HCT116 (cell line): ENCODE data around the gene BMPER. TPM values are rescaled to one million over a fixed set of nuclear protein-coding genes. Genes with fewer than 3 reads are reported as not detected.

ENCODE experiments used
- ATAC-seq: fragments of 200-7000 bp; cut with Tn5 transposase; 2 replicates; pipeline ENCODE4 v1.9.1; 2020; ENCODE audit warnings: mild to moderate bottlenecking, moderate library complexity
- BruUV-seq: library from RNA; stranded (reverse); fragments of 400-500 nt; replicated peaks from 2 replicates; lab custom pipeline; 2021; lab: Mats Ljungman, UMichigan
- CTCF ChIA-PET: fragments of 300-600 bp; sonication (Branson Sonifier 250); formaldehyde crosslinking; loops from one replicate; lab custom pipeline; 2021; ENCODE audit warnings: antibody characterized with exemption; lab: Charles Lee
- POLR2A ChIA-PET: fragments of 300-600, 350-600 bp; sonication (Branson Sonifier 250); formaldehyde crosslinking; loops from one replicate; lab custom pipeline; 2021; ENCODE audit warnings: antibody characterized with exemption; lab: Charles Lee
- RAD21 ChIA-PET, 2 experiments: fragments of 300-600 bp; sonication (Branson Sonifier 250); formaldehyde crosslinking; loops; one replicate each; lab custom pipeline; 2023; ENCODE audit warnings: low total read pairs in 2 of 2; ENCODE audit not compliant: uncharacterized antibody in 2 of 2, unreplicated experiment in 2 of 2, low non-redundant PET in 1 of 2; lab: Charles Lee
- DNase-seq: peaks from one replicate; pipeline ENCODE4 v3.0.0-alpha.2; 2010; ENCODE audit warnings: low read depth, low spot score
- H2AFZ ChIP-seq: fragments of 200-600 bp; shearing (Covaris generic), sonication (generic); 2 replicates; pipeline ENCODE4 v1.6.1; 2017; ENCODE audit warnings: low read depth, mixed run types, mixed read lengths, antibody characterized with exemption, low read length; ENCODE audit not compliant: poor library complexity, severe bottlenecking
- H3K27ac ChIP-seq: 2 replicates; pipeline ENCODE4 v1.5.1; 2012; ENCODE audit warnings: low read depth, low read length
- H3K27me3 ChIP-seq: fragments of 200-600 bp; sonication (generic); 2 replicates; pipeline ENCODE4 v1.6.1; 2016; ENCODE audit warnings: mixed run types, low read length, mixed read lengths; ENCODE audit not compliant: insufficient read depth
- H3K36me3 ChIP-seq, 2 experiments: fragments of 200-500 bp in 1 of 2; fragments of 200-600 bp in 1 of 2; sonication (Bioruptor generic) in 1 of 2; sonication (generic) in 1 of 2; 2 replicates each; pipeline versions ENCODE4 v1.5.1 to v1.6.1; 2014 to 2016; ENCODE audit warnings: low read length in 2 of 2, inconsistent platforms in 1 of 2, mixed read lengths in 1 of 2, mixed run types in 1 of 2; ENCODE audit not compliant: insufficient read depth in 2 of 2, control insufficient read depth in 1 of 2
- H3K4me1 ChIP-seq, 2 experiments: fragments of 200-600 bp in 1 of 2; sonication (generic) in 1 of 2; 2 replicates each; pipeline versions ENCODE4 v1.5.1 to v1.6.1; 2012 to 2017; ENCODE audit warnings: low read length in 2 of 2, inconsistent platforms in 1 of 2, mild to moderate bottlenecking in 1 of 2, mixed read lengths in 1 of 2, mixed run types in 1 of 2, moderate library complexity in 1 of 2; ENCODE audit not compliant: insufficient read depth in 2 of 2, control insufficient read depth in 1 of 2
- H3K4me2 ChIP-seq: fragments of 200-600 bp; sonication (generic); 2 replicates; pipeline ENCODE4 v1.6.1; 2017; ENCODE audit warnings: mixed run types, low read length, mixed read lengths
- H3K4me3 ChIP-seq, 2 experiments: fragments of 200-600 bp in 1 of 2; sonication (generic) in 1 of 2; replicated peaks in 1 of 2; 2 replicates each; pipeline ENCODE4 v1.5.1; 2011 to 2016; ENCODE audit warnings: low read length in 2 of 2, control low read depth in 1 of 2, low read depth in 1 of 2, mild to moderate bottlenecking in 1 of 2, mixed read lengths in 1 of 2, mixed run types in 1 of 2
- H3K79me2 ChIP-seq: fragments of 200-600 bp; sonication (generic); 2 replicates; pipeline ENCODE4 v1.6.1; 2017; ENCODE audit warnings: mild to moderate bottlenecking, mixed run types, low read length, moderate library complexity, mixed read lengths; ENCODE audit not compliant: insufficient read depth
- H3K9ac ChIP-seq: fragments of 200-600 bp; sonication (generic); 2 replicates; pipeline ENCODE4 v1.6.1; 2016; ENCODE audit warnings: low read length, mixed read lengths
- H3K9me2 ChIP-seq: fragments of 200-600 bp; sonication (generic), shearing (Covaris generic); 2 replicates; pipeline ENCODE4 v1.6.1; 2017; ENCODE audit warnings: mixed run types, mild to moderate bottlenecking, moderate library complexity; ENCODE audit not compliant: insufficient read depth
- H3K9me3 ChIP-seq, 2 experiments: fragments of 200-500 bp in 1 of 2; fragments of 200-600 bp in 1 of 2; sonication (Bioruptor generic) in 1 of 2; sonication (generic) in 1 of 2; 2 replicates each; pipeline ENCODE4 v1.6.1; 2014 to 2017; ENCODE audit warnings: low read length in 2 of 2, mixed read lengths in 2 of 2, inconsistent platforms in 1 of 2, low read depth in 1 of 2, mild to moderate bottlenecking in 1 of 2, mixed run types in 1 of 2, moderate library complexity in 1 of 2; ENCODE audit not compliant: control insufficient read depth in 1 of 2, insufficient read depth in 1 of 2
- H4K20me1 ChIP-seq: fragments of 200-600 bp; sonication (generic), shearing (Covaris generic); 2 replicates; pipeline ENCODE4 v1.6.1; 2017; ENCODE audit warnings: mixed run types, mild to moderate bottlenecking, moderate library complexity; ENCODE audit not compliant: insufficient read depth
- CBX3 ChIP-seq: IDR thresholded peaks from 2 replicates; pipeline ENCODE4 v1.6.1; 2012; ENCODE audit warnings: low read depth
- POLR2AphosphoS5 ChIP-seq: IDR thresholded peaks from 2 replicates; pipeline ENCODE4 v1.6.1; 2011; ENCODE audit warnings: mild to moderate bottlenecking, low read depth, low read length, moderate library complexity
- SP1 ChIP-seq: IDR thresholded peaks from 2 replicates; pipeline ENCODE4 v1.6.1; 2012; ENCODE audit warnings: low read depth
- intact Hi-C: fragments of 100-400 bp; cut with micrococcal nuclease; formaldehyde crosslinking; loops from 2 replicates; pipeline ENCODE4 v1.10.0; 2022
- total RNA-seq: library from RNA; stranded (reverse); gene quantifications from one replicate; pipeline ENCODE4 v1.2.1, GENCODE V29; 2021; ENCODE audit not compliant: unreplicated experiment

Gene BMPER
- total RNA-seq, 1 experiment from 2014 or later = not detected

- H3K9me3 ChIP-seq = no peaks in the 10 kb centered on the region
- H3K79me2 ChIP-seq = no peaks in the 10 kb centered on the region
- no TSS peak for BruUV-seq
- H3K4me1 ChIP-seq = peaks cover 0 to 7% of the 10 kb centered on the region in 2 experiments; a peak in 1 of 4 replicates
- H3K9ac ChIP-seq = no peak overlapping the region
- POLR2A ChIA-PET = no interaction called here
- no peak overlapping the region for H3K4me2 ChIP-seq
- DNase-seq (no peak), ATAC-seq (no peak)
- no peak overlapping the region for H3K4me3 ChIP-seq
- intact Hi-C loops = no loop called here
- H3K27ac ChIP-seq = no peak overlapping the region
- CTCF ChIA-PET = no interaction called here
- no peaks in the 10 kb centered on the region for H3K9me2 ChIP-seq
- no peaks in the 10 kb centered on the region for H3K36me3 ChIP-seq
- no peak for TF ChIP-seq POLR2AphosphoS5
- RAD21 ChIA-PET = no interaction called here
- no peaks in the 10 kb centered on the region for H4K20me1 ChIP-seq
- H3K27me3 ChIP-seq = peaks cover 10% of the 10 kb centered on the region; the same call in 1 of the 2 replicates
- no peak overlapping the region for H2AFZ ChIP-seq
These were observed 3.5 kb upstream of the BMPER start for GRCh38 chr7:33901847-33902246.

GRCh38 chr7:33902746-33903145, 2.6 kb upstream of the BMPER start:
- ChIA-PET CTCF (no interaction called here), POLR2A (no interaction called here), RAD21 (no interaction called here)
- no peak overlapping the region for H3K4me2 ChIP-seq
- H3K9me2 ChIP-seq = no peaks in the 10 kb centered on the region
- ATAC-seq (no peak), DNase-seq (no peak)
- H2AFZ ChIP-seq = no peak overlapping the region
- peaks cover 0 to 7% of the 10 kb centered on the region in 2 experiments; a peak in 1 of 4 replicates for H3K4me1 ChIP-seq
- no peak overlapping the region for H3K9ac ChIP-seq
- intact Hi-C loops = no loop called here
- no peaks in the 10 kb centered on the region for H3K79me2 ChIP-seq
- H3K27me3 ChIP-seq = peaks cover 16% of the 10 kb centered on the region; the same call in 1 of the 2 replicates
- no peak for TF ChIP-seq SP1
- TF ChIP-seq CBX3 = no peak
- no peaks in the 10 kb centered on the region for H3K9me3 ChIP-seq
- BruUV-seq = no TSS peak
- no peaks in the 10 kb centered on the region for H4K20me1 ChIP-seq
- no peak overlapping the region for H3K27ac ChIP-seq
- H3K4me3 ChIP-seq = no peak overlapping the region
- no peaks in the 10 kb centered on the region for H3K36me3 ChIP-seq
